WERI-Rb-1 (cell line): ENCODE results near the gene ZYX.

Source experiments
- DNase-seq: peaks from one replicate; pipeline ENCODE4 v3.0.0-alpha.2; 2020
- H3K27ac ChIP-seq: fragments of 250-450 bp; sonication (Bioruptor Pico); 2 replicates; pipeline ENCODE4 v1.5.1; 2020; ENCODE audit warnings: mild to moderate bottlenecking, moderate library complexity
- H3K27me3 ChIP-seq: fragments of 250-450 bp; sonication (Bioruptor Pico); 2 replicates; pipeline ENCODE4 v1.5.1; 2021; ENCODE audit warnings: mild to moderate bottlenecking, low read depth, moderate library complexity; ENCODE audit not compliant: insufficient read depth, severe bottlenecking
- H3K36me3 ChIP-seq: fragments of 250-450 bp; sonication (Bioruptor Pico); 2 replicates; pipeline ENCODE4 v1.5.1; 2020; ENCODE audit warnings: mild to moderate bottlenecking, moderate library complexity
- H3K4me3 ChIP-seq: 2 replicates; pipeline ENCODE4 v1.5.1; 2011; ENCODE audit warnings: low read depth, mild to moderate bottlenecking, control low read depth, low read length
- H3K9me3 ChIP-seq: fragments of 250-450 bp; sonication (Bioruptor Pico); 2 replicates; pipeline ENCODE4 v1.5.1; 2021; ENCODE audit warnings: mild to moderate bottlenecking, moderate library complexity; ENCODE audit not compliant: severe bottlenecking
- CTCF ChIP-seq: IDR thresholded peaks from 2 replicates; pipeline ENCODE4 v1.5.1; 2011; ENCODE audit warnings: low read depth, mild to moderate bottlenecking, control low read depth, inconsistent platforms, low read length

ZYX gene

GRCh38 chr7:143396182-143396581 lies 15.0 kb downstream of the ZYX start:
- no peak for TF ChIP-seq CTCF
- Histone ChIP-seq H3K27me3 (no peaks in the 10 kb centered on the region), H3K4me3 (no peak overlapping the region), H3K9me3 (no peaks in the 10 kb centered on the region), H3K36me3 (no peaks in the 10 kb centered on the region), H3K27ac (no peak overlapping the region)
- DNase-seq, result no peak

- H3K27me3 ChIP-seq, result no peaks in the 10 kb centered on the region
- no peak overlapping the region for H3K27ac ChIP-seq
- H3K36me3 ChIP-seq, result no peaks in the 10 kb centered on the region
- TF ChIP-seq CTCF, result no peak
- H3K4me3 ChIP-seq, result no peak overlapping the region
- no peaks in the 10 kb centered on the region for H3K9me3 ChIP-seq
- no peak for DNase-seq
Measured at GRCh38 chr7:143396625-143397556, 15.7 kb downstream of the ZYX start.

- no peaks in the 10 kb centered on the region for H3K27me3 ChIP-seq
- DNase-seq, result no peak
- H3K9me3 ChIP-seq, result no peaks in the 10 kb centered on the region
- TF ChIP-seq CTCF, result no peak
- no peak overlapping the region for H3K27ac ChIP-seq
- H3K4me3 ChIP-seq, result no peak overlapping the region
- no peaks in the 10 kb centered on the region for H3K36me3 ChIP-seq
Measured at GRCh38 chr7:143397710-143398530, 16.8 kb downstream of the ZYX start.

GRCh38 chr7:143398616-143399015 lies 17.5 kb downstream of the ZYX start:
- Histone ChIP-seq H3K4me3 (no peak overlapping the region), H3K27ac (no peak overlapping the region), H3K27me3 (no peaks in the 10 kb centered on the region), H3K9me3 (no peaks in the 10 kb centered on the region), H3K36me3 (no peaks in the 10 kb centered on the region)
- TF ChIP-seq CTCF, result no peak
- DNase-seq, result no peak

GRCh38 chr7:143399151-143399550 lies 18.0 kb downstream of the ZYX start:
- H3K27ac ChIP-seq, result no peak overlapping the region
- no peaks in the 10 kb centered on the region for H3K9me3 ChIP-seq
- no peaks in the 10 kb centered on the region for H3K36me3 ChIP-seq
- H3K27me3 ChIP-seq, result no peaks in the 10 kb centered on the region
- no peak for DNase-seq
- no peak overlapping the region for H3K4me3 ChIP-seq
- no peak for TF ChIP-seq CTCF
